HG03097 (cell line): ENCODE results near the gene FES.
"Not testable (repeated sequence)": the region's sequence is repeated elsewhere in the genome, so short reads cannot be mapped to it uniquely, and the experiment has no call there.

Experiments used
- ATAC-seq: cut with Tn5 transposase; IDR thresholded peaks from one replicate; pipeline ENCODE4 v1.9.1; 2021; ENCODE audit not compliant: unreplicated experiment, low FRiP score

The FES gene

DNA sequence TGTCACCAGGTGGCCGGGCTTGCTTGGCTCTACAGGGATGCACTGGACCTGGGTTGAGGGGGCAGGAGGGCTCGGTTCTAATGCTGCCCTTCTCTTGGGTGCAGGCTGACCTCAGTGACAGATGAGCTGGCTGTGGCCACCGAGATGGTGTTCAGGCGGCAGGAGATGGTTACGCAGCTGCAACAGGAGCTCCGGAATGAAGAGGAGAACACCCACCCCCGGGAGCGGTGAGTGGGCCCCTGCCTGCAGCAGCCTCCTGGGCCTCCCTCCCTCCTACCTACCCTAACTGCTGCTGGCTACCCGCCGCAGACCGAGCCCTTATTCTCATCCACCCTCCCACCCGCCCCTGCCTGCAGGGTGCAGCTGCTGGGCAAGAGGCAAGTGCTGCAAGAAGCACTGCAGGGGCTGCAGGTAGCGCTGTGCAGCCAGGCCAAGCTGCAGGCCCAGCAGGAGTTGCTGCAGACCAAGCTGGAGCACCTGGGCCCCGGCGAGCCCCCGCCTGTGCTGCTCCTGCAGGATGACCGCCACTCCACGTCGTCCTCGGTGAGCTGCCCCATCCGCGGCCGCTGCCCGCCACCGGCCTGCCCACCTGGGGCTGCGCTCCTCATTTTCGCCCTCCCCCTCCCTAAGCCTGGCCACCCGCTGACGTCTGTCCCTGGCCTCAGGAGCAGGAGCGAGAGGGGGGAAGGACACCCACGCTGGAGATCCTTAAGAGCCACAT lies 5.6 kb downstream of the FES start:
- ATAC-seq, result no peak

DNA sequence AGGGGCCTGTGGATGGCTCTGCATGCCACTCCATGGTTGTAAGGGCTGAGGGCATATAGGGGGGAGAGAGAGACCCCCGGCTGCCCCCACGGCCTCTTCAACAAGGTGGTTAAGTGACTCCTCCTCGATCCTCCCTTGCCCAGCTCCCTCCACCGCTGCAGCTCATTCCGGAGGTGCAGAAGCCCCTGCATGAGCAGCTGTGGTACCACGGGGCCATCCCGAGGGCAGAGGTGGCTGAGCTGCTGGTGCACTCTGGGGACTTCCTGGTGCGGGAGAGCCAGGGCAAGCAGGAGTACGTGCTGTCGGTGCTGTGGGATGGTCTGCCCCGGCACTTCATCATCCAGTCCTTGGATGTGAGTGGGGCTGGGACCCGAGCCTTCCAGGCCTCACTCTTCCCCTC lies 6.5 kb downstream of the FES start:
- no peak for ATAC-seq

DNA sequence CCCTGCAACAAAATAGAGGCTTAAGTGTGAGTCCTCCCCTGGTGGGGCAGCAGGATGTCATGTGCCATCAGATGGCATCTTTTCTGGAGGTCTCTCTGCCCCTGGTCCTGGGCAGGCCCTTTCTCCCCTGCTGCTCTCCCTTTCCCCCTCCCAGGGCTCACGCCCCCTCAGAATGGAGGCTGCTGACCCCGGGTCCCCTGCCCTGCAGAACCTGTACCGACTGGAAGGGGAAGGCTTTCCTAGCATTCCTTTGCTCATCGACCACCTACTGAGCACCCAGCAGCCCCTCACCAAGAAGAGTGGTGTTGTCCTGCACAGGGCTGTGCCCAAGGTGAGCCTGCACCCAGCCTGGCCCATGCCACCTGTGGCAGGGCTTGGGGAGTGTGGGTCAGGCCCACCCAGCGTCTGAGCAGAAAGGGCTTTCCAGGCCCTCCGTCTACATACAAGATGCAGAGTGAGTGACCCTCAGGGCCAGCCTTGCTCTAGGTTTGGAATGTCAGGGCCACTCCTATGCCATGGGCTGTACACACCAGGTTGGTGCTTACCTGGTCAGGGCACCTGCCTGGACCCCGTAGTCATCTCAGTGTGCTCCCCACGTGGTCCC lies 7.1 kb downstream of the FES start:
- ATAC-seq, result no peak

DNA sequence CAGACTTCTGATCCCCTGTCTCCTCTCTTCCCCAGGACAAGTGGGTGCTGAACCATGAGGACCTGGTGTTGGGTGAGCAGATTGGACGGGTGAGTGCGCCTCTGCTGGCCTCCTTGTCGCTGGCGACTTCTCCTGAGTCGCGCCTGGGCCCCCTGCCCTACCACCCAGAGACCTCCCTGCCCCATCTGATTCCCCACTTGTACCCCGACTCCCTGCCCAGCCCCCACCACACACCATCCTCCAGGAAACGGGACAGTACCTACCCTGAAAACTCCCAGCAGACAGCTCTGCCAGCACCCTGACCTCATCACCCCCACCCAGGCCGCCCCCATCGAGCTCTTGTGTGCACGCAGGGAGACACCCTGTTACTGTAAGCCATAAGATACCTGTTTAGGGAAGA lies 7.7 kb downstream of the FES start:
- no peak for ATAC-seq

DNA sequence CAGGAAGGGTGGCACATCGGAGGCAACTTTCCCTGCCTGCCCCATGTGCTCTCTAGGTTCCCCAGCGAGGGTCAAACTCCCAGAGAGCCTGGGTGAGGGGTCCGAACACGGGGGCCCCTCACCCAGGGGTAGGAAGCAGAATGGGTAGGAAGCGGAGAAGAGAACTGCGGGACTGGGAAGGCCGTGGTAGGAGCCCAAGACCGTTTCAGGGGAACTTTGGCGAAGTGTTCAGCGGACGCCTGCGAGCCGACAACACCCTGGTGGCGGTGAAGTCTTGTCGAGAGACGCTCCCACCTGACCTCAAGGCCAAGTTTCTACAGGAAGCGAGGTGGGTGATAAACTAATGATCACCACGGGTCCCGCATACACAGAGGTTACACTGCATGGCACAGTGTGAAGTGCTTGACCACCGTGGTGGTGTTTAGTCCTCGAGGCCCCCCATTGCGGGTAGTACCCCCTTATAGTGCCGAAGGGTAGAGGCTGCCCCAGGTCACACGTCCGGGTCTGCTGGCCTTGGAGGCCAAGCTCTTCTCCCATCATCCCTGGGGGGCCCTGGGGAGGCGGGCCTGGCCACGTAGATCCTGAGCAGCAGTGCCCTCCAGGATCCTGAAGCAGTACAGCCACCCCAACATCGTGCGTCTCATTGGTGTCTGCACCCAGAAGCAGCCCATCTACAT lies 8.3 kb downstream of the FES start:
- ATAC-seq, result no peak

DNA sequence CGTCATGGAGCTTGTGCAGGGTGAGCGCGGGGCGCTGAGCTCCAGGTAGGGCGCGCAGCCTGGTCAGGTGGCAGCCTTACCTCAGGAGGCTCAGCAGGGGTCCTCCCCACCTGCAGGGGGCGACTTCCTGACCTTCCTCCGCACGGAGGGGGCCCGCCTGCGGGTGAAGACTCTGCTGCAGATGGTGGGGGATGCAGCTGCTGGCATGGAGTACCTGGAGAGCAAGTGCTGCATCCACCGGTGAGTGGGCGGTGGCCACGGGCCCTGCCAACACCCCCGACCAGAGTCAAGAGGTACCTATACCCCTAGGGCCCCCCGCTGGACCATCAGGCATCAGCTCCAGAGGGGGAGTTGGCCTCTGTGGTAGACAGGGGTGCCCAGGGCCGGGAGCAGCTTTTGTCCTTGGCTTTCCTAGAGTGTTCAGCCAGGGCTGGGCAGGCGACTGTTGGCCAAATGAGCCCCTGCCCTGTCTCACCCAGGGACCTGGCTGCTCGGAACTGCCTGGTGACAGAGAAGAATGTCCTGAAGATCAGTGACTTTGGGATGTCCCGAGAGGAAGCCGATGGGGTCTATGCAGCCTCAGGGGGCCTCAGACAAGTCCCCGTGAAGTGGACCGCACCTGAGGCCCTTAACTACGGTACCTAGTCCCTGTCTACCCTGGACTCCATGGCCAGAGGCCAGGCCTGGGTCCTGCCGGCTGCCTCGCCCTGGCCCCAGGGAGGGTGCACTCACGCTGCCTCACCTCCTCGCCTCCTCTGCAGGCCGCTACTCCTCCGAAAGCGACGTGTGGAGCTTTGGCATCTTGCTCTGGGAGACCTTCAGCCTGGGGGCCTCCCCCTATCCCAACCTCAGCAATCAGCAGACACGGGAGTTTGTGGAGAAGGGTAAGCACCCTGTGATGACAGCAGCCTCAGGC lies 9.1 kb downstream of the FES start:
- no peak for ATAC-seq

DNA sequence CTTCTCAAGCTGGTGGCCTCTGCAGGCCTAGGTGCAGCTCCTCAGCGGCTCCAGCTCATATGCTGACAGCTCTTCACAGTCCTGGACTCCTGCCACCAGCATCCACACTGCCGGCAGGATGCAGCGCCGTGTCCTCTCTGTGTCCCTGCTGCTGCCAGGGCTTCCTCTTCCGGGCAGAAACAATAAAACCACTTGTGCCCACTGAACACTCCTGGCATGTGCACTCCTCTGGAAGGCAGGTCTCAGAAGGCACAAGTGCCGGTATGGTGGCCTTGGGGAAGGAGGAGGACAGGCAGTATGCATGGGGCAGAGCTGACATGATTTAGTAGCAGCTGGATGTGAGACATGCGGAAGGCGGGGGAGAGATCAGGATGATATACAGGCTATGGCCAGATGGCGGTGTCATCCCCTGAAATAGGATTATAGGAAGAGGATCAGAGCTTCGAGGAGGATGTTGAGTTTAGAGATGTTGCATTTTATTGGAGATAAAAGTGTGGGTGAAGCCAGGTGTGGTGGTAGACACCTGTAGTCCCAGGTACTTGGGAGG lies 11.3 kb downstream of the FES start:
- no peak for ATAC-seq

DNA sequence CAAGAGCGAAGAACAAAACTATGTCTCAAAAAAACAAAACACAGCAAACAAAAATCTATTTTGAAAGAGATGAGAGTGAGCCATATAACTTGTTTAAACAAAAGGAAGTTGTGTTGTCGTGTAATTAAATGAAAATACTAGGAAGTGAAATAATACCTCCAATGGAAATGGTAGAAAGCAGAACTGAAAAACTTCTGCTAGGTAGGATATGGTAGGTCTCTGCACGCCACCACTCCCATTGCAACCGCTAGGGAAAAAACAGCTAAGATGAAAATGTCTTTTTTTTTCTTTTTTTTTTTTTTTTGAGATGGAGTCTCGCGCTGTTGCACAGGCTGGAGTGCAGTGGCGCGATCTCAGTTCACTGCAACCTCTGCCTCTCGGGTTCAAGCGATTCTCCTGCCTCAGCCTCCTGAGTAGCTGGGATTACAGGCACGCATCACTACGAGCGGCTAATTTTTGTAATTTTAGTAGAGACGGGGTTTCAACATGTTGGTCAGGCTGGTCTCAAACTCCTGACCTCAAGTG lies 12.9 kb downstream of the FES start:
- ATAC-seq, result not testable (repeated sequence)

DNA sequence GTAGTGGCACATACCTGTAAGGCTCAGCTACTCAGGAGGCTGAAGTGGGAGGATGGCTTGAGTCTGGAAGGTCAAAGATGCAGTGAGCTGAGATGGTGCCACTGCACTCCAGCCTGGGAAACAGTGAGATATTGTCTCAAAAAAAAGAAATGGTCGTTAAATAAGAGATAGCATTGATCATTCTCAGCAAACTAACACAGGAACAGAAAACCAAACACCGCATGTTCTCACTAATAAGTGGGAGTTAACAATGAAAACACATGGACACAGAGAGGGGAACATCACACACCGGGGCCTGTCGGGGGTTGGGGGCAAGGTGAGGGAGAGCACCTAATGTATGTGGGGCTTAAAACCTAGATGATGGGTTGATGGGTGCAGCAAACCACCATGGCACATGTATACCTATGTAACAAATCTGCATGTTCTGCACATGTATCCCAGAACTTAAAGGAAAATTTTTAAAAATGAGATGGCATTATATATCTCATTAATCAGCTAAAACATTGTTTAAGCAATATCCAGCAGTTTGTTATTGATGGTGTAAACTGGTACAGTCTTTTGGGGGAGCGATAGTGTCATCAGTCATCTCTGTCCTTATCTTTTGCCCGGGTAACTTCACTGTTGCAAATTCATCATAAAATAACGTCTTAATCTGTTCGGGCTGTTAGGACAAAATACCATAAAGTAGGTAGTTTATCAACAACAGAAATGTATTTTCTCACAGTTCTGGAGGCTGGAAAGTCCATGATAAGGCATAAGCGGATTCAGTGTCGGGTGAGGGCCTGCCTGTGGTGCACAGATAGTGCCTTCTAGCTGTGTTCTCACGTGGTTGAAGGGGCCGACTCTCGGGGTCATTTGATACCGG lies 17.1 kb downstream of the FES start:
- ATAC-seq, result no peak

DNA sequence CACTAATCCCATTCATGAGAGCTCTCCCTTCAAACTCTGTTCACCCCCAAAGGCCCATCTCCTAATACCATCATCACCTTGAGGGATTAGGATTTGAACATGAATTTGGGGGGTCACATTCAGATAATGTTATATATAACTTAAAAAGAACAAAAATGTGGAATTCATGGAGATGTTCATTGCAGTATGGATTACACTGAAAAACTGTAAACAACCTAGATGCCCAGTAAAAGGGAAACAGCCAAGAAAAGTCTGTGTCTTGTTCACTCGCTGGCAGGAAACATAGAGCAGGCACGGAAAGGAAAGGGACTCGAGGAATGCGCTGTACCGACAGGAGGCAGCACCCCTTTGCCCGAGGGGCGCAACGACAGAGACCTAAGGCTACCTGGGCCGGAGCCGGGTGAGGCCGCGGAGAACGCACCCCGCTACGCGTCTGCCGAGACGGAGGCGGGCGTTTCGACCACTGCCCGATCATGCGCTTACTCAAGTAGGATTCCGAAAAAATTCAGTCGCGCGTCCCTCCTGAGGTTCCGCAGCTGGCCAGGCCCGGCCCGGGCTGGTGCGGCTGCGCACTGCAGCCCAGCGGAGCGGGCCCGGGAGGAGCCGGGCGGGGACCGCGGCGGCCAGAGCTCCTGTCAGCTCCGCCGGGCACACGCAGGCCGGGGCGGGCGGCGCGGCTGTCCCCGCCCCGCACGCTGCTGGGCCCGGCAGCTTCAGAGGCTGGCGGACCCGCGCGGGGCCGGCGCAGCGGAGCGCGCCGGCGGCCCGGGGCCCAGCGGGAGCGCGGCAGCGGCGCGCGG lies 17.9 kb downstream of the FES start:
- ATAC-seq, result peak; percentile 64

DNA sequence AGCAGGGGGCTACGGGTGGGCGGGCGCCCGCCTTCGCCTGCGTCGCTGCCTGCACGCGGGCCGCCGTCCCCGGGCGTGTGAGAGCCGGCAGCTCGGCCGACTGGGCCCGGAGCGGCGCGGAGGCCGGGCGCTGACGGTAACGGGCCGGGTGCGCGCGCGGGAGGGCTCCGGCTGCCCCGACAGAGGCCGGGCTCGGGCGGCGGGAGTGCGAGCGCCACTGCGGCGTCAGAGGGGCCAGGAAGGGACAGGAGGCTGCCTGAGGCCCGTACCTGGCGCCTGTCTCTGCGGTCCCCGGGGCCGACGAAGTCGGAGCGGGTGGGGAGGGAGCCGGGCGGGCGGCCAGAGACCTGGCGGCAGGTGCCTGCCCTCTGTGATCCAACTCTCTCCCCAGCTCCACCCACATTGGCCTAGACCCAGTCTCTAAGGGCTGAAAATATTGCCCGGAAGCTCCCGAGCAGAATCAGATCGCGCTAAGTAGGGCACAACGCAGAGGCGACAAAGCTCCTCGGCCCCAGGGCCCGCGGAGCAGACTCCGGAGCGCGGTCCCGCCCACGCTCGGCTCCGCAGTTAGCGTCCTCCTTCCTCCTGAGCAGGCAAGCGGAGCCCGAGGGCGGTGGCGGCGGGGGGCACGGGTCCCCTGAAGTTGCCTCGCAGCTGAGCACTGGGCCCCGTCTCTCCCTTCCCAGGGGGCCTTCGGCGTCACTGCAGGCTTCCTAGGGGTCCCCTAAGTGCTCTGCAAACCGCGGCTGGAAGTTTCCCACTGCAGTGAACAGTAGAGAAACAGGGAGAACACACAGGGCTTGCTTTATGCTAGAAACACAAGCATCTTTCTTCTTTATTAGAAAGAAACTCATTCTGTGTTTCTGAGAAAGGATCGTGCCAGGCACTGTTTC lies 18.8 kb downstream of the FES start, which contains the start of gene MAN2A2:
Gene MAN2A2 (plus strand): TSS at position 463 of the 893 bp plus-strand sequence. CDS start 906 bp downstream, outside the sequence.
- ATAC-seq, result peak; percentile 28

DNA sequence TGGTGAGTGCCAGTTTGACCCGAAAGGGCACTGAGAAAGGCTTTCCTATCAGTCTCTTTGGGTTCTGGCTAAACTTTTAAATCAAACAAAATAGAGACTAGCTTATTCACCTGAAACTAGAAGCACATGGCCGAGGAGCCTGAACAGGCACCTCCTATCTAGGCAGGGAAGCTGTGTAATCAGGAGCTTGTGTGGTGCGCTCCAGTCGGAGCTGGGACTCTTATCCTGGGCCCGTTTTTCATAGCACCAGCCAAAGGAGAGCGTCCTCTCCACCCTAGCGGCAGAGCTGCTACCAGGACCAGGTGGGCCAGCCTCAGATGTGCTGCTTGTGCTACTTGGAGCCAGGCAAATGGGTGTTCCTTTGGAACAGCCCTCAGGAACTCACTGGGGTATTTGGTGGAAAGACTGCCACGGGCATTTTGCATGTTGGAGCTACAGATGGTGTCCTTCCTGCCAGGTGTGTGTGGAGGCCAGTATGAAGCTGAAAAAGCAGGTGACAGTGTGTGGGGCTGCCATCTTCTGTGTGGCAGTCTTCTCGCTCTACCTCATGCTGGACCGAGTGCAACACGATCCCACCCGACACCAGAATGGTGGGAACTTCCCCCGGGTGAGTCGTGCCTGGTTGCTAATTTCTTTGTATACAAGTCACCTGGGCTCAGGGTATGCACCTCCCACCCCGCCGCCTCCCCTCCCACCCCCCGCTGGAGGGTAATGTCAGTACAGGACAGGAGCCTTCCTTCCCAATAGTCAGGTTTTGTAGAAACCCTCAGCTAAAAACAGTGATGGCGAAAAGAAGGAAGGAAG lies 19.6 kb downstream of the FES start:
- no peak for ATAC-seq

DNA sequence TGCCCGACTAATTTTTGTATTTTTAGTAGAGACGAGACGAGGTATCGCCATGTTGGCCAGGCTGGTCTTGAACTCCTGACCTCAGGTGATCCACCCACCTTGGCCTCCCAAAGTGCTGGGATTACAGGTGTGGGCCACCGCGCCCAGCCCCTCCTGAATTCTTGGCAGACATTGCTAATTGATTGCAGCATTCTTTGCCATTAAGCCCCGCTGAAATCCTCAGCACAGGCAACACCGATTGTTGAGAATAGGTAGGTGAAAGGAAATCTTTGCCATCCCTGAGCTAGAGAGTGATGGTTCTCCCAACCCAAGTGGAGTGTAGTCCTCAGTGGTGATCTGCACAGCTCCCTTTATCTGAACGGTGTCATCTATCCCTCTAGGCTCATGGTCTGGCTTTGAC lies 20.4 kb downstream of the FES start:
- ATAC-seq, result no peak

DNA sequence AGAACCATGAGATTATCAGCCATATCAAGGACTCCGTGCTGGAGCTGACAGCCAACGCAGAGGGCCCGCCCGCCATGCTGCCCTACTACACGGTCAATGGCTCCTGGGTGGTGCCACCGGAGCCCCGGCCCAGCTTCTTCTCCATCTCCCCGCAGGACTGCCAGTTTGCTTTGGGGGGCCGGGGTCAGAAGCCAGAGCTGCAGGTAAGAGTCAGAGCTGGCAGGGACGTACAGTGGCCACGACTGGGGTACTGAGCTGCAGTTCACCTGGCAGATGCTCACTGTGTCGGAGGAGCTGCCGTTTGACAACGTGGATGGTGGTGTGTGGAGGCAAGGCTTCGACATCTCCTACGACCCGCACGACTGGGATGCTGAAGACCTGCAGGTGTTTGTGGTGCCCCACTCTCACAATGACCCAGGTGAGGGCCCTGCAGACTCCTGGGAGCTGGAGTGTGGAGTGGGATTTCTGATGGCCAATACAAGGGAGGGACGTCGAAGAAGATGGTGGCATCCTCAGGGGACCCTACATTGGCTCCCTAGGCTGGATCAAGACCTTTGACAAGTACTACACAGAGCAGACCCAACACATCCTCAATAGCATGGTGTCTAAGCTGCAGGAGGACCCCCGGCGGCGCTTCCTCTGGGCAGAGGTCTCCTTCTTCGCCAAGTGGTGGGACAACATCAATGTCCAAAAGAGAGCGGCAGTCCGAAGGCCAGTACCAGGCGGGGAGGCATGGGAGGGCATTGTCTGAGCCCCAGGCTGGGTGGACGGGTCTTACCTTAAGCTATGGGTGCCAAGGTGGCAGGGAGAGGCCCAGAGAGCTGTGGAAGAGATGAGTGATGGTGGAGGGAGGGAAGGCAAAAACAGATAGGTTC lies 21.2 kb downstream of the FES start:
- no peak for ATAC-seq

DNA sequence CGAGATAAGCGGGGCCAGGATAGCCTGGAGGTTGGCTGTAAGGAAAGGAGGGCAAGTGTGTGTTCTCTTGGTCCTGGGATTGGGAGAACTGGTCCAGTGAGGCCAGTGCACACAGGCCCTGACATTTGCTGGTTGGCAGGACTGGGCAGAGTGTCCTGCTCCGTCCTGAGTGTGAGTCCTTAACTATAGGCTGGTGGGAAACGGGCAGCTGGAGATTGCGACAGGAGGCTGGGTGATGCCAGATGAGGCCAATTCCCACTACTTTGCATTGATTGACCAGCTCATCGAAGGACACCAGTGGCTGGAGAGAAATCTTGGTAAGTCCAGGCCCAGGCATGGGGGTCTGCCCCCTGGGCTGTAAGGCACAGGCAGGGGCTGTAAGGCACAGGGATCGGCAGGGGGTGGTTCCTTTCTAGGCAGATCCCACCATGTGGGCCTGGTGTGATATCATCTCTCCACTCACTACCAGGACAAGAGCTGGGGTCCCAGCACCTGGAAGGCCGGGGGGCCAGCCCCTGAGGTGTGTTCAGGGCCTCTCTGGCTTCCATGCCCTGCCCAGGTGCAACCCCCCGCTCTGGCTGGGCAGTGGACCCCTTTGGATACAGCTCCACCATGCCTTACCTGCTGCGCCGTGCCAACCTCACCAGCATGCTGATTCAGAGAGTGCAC lies 22.0 kb downstream of the FES start:
- no peak for ATAC-seq
